AG04449 (cell line): ENCODE data around the gene ABTB2.

Source experiments
- CTCF ChIA-PET: fragments of 350-600 bp; formaldehyde crosslinking; extraction: SDS; loops from one replicate; lab custom pipeline; 2021; ENCODE audit warnings: antibody characterized with exemption; lab: Yijun Ruan, JAX
- POLR2A ChIA-PET: fragments of 400-600, 350-600 bp; formaldehyde crosslinking; extraction: SDS; loops from one replicate; lab custom pipeline; 2020; ENCODE audit warnings: antibody characterized with exemption, inconsistent platforms; lab: Yijun Ruan, JAX
- DNase-seq: peaks from one replicate; pipeline ENCODE4 v3.0.0-alpha.2; 2010; ENCODE audit warnings: low read depth, low spot score
- H3K4me3 ChIP-seq: 2 replicates; pipeline ENCODE4 v1.5.1; 2011; ENCODE audit warnings: low read depth, mild to moderate bottlenecking, control low read depth, low read length
- TF ChIP-seq, protein P1 (sequence below): IDR thresholded peaks from one replicate; pipeline ENCODE4 v1.5.1; 2011; ENCODE audit warnings: mild to moderate bottlenecking, moderate library complexity, low read length, control low read depth, inconsistent platforms; ENCODE audit not compliant: insufficient read depth; ENCODE audit errors: missing control alignments

Gene ABTB2

GRCh38 chr11:34256626-34257025, 101.2 kb downstream of the ABTB2 start:
- POLR2A ChIA-PET = no interaction called here

GRCh38 chr11:34256150-34256549, 101.7 kb downstream of the ABTB2 start:
- no peak overlapping the region for H3K4me3 ChIP-seq
- no peak for DNase-seq
- POLR2A ChIA-PET = no interaction called here
- TF ChIP-seq, protein P1, sequence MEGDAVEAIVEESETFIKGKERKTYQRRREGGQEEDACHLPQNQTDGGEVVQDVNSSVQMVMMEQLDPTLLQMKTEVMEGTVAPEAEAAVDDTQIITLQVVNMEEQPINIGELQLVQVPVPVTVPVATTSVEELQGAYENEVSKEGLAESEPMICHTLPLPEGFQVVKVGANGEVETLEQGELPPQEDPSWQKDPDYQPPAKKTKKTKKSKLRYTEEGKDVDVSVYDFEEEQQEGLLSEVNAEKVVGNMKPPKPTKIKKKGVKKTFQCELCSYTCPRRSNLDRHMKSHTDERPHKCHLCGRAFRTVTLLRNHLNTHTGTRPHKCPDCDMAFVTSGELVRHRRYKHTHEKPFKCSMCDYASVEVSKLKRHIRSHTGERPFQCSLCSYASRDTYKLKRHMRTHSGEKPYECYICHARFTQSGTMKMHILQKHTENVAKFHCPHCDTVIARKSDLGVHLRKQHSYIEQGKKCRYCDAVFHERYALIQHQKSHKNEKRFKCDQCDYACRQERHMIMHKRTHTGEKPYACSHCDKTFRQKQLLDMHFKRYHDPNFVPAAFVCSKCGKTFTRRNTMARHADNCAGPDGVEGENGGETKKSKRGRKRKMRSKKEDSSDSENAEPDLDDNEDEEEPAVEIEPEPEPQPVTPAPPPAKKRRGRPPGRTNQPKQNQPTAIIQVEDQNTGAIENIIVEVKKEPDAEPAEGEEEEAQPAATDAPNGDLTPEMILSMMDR = no peak
- CTCF ChIA-PET = no interaction called here

More at GRCh38 chr11:34256626-34257025, 101.2 kb downstream of the ABTB2 start:
- no peak for DNase-seq
- TF ChIP-seq, protein P1 = no peak
- H3K4me3 ChIP-seq = no peak overlapping the region
- CTCF ChIA-PET = no interaction called here

DNA sequence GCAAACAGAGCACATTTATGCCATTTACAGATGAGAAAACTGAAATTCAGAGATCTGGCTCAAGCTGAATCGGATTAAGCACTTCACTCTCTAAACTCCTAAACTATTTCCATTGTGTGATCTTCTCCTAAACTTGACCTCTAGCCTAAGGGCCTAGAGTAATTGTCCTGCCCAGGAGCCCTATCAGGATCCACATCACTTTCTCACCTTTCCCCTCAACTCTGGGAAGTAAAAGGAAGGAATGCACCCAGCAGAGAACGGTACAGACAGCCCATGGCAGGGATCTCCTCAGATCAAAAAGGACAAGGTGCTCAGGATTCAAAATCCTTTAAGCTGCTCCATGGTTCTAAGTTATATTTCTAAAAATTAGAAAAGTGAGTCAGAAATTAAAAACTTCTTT, 102.7 kb downstream of the ABTB2 start:
- no peak overlapping the region for H3K4me3 ChIP-seq
- DNase-seq = no peak
- CTCF ChIA-PET = interaction anchor here (1.4 kb wide), 1 partner anchor 11 kb away, joined by 3 read pairs; no protein-coding TSS in a partner anchor
- POLR2A ChIA-PET = no interaction called here
- TF ChIP-seq, protein P1 = no peak

- no peak overlapping the region for H3K4me3 ChIP-seq
- TF ChIP-seq, protein P1 = no peak
- no peak for DNase-seq
- ChIA-PET POLR2A (interaction anchor here (0.6 kb wide), 1 partner anchor 24 kb away, joined by 3 read pairs; no protein-coding TSS in a partner anchor), CTCF (interaction anchor here (1.4 kb wide), 1 partner anchor 10 kb away, joined by 3 read pairs; no protein-coding TSS in a partner anchor)
Observed at GRCh38 chr11:34254011-34254410, 103.8 kb downstream of the ABTB2 start.

DNA sequence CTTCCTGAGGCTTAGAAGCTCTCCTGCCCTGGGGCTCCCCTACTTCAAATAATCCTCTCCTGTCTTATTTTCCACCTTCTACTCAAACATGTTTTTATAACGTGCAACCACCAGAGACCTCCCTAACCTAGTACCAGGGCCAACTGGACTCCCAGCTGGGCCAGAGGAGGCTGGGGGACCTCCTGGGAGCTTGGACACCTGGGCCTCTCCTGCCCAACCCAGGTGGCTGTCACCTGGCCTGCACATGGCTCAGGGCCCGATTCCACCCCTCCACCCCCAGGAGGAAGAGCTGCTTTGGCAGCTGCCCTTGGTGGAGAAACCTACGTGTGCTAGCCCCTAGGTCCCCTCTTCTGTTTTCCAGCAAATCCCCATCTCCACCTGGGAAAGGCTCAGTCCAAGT, 105.2 kb downstream of the ABTB2 start:
- POLR2A ChIA-PET = no interaction called here
- no peak for DNase-seq
- CTCF ChIA-PET = no interaction called here
- TF ChIP-seq, protein P1 = no peak
- no peak overlapping the region for H3K4me3 ChIP-seq

- CTCF ChIA-PET = no interaction called here
- H3K4me3 ChIP-seq = no peak overlapping the region
- TF ChIP-seq, protein P1 = no peak
- no peak for DNase-seq
- POLR2A ChIA-PET = interaction anchor here (1.1 kb wide), 1 partner anchor 105 kb away, joined by 3 read pairs; the partner anchor contains the start of gene ABTB2
Observed at GRCh38 chr11:34252015-34252414, 105.8 kb downstream of the ABTB2 start.
